CD4-positive, alpha-beta T cell (primary cell): Measurements from ENCODE around the gene RTL1. TPM values are rescaled to one million over a fixed set of nuclear protein-coding genes. Genes with fewer than 3 reads are reported as not detected.

ENCODE experiments used
- ATAC-seq: fragments of 200-7000 bp; cut with Tn5 transposase; one replicate; pipeline ENCODE4 v1.10.0; 2022; ENCODE audit warnings: mild to moderate bottlenecking; ENCODE audit not compliant: poor library complexity
- CTCF ChIA-PET: fragments of 350-600 bp; sonication (Branson Sonifier 250); formaldehyde crosslinking; loops from one replicate; lab custom pipeline; 2021; ENCODE audit warnings: antibody characterized with exemption, inconsistent platforms; lab: Charles Lee
- POLR2A ChIA-PET: fragments of 350-600 bp; sonication (Branson Sonifier 250); formaldehyde crosslinking; loops from one replicate; lab custom pipeline; 2021; ENCODE audit warnings: antibody characterized with exemption, inconsistent platforms; lab: Charles Lee
- DNase-seq, 14 experiments: peaks; one replicate each; pipeline ENCODE4 v3.0.0-alpha.2; 2013 to 2020; ENCODE audit warnings: mixed read lengths in 2 of 14
- H3K27ac ChIP-seq, 2 donors: one replicate each; pipeline versions ENCODE4 v1.5.1 to v1.7.0; 2013; ENCODE audit warnings: low read length in 2 of 2, low read depth in 1 of 2, mild to moderate bottlenecking in 1 of 2
- H3K27me3 ChIP-seq, 2 experiments: 1 replicate in 1 of 2; 2 replicates in 1 of 2; pipeline versions ENCODE4 v1.6.1 to v1.7.0; 2013; ENCODE audit warnings: low read length in 2 of 2, control low read depth in 1 of 2, mild to moderate bottlenecking in 1 of 2, moderate library complexity in 1 of 2; ENCODE audit not compliant: insufficient read depth in 2 of 2, control insufficient read depth in 1 of 2
- H3K36me3 ChIP-seq: one replicate; pipeline ENCODE4 v1.6.1; 2013; ENCODE audit warnings: low read length, control low read depth; ENCODE audit not compliant: insufficient read depth
- H3K4me1 ChIP-seq: one replicate; pipeline ENCODE4 v1.6.1; 2013; ENCODE audit warnings: low read length, control low read depth; ENCODE audit not compliant: insufficient read depth
- H3K4me3 ChIP-seq: one replicate; pipeline ENCODE4 v1.5.1; 2013; ENCODE audit warnings: mild to moderate bottlenecking, low read length, moderate library complexity
- H3K9me3 ChIP-seq, 2 experiments: 1 replicate in 1 of 2; 2 replicates in 1 of 2; pipeline versions ENCODE4 v1.6.1 to v1.7.0; 2013; ENCODE audit warnings: low read length in 2 of 2, mild to moderate bottlenecking in 2 of 2, control low read depth in 1 of 2, moderate library complexity in 1 of 2; ENCODE audit not compliant: control insufficient read depth in 1 of 2, insufficient read depth in 1 of 2
- H3K27ac Mint-ChIP-seq: one replicate; pipeline ENCODE4 v1.8.0; 2020; ENCODE audit warnings: mixed read lengths
- H3K27me3 Mint-ChIP-seq: one replicate; pipeline ENCODE4 v1.8.0; 2021; ENCODE audit warnings: mixed read lengths
- H3K36me3 Mint-ChIP-seq: one replicate; pipeline ENCODE4 v1.8.0; 2021; ENCODE audit warnings: low read depth, mixed read lengths
- H3K4me1 Mint-ChIP-seq: one replicate; pipeline ENCODE4 v1.8.0; 2021; ENCODE audit warnings: low read depth, mixed read lengths
- H3K4me3 Mint-ChIP-seq: one replicate; pipeline ENCODE4 v1.8.0; 2020; ENCODE audit warnings: mild to moderate bottlenecking, mixed read lengths
- H3K9me3 Mint-ChIP-seq: one replicate; pipeline ENCODE4 v1.8.0; 2020; ENCODE audit warnings: mixed read lengths
- CTCF ChIP-seq: fragments of 200-600 bp; IDR thresholded peaks from one replicate; pipeline ENCODE4 v1.8.0; 2022; ENCODE audit warnings: antibody characterized with exemption, mild to moderate bottlenecking
- intact Hi-C, 2 experiments: fragments of 100-400 bp; cut with DNase I in 1 of 2; cut with micrococcal nuclease in 1 of 2; formaldehyde crosslinking; loops; one replicate each; pipeline versions ENCODE4 v1.15.1 to v1.9.0; 2023 to 2025; cut with DNase I, micrococcal nuclease
- total RNA-seq, 174 experiments: library from RNA in 2 of 174; stranded (reverse) in 2 of 174; gene quantifications; one replicate each; pipeline ENCODE4 v1.2.3 and lab custom pipeline; 2021 to 2026

Gene RTL1
- total RNA-seq, 2 experiments from 2014 or later, result not detected

- no peaks in the 10 kb centered on the region for H3K36me3 Mint-ChIP-seq
- intact Hi-C loops, result no loop called here
- no peaks in the 10 kb centered on the region for H3K9me3 Mint-ChIP-seq
- H3K27me3 Mint-ChIP-seq, result peaks cover 11% of the 10 kb centered on the region
- ChIA-PET POLR2A (interaction anchor here (0.8 kb wide), 1 partner anchor 10 kb away, joined by 3 read pairs; no protein-coding TSS in a partner anchor), CTCF (no interaction called here)
- no peaks in the 10 kb centered on the region for H3K4me1 Mint-ChIP-seq
- Histone ChIP-seq H3K27me3 (peaks cover 2 to 5% of the 10 kb centered on the region in 2 experiments), H3K27ac (no peak overlapping the region), H3K4me1 (no peaks in the 10 kb centered on the region), H3K9me3 (peaks cover 0 to 7% of the 10 kb centered on the region in 2 experiments), H3K36me3 (no peaks in the 10 kb centered on the region), H3K4me3 (no peak overlapping the region)
- no peak for ATAC-seq
- peak in 1 of 14 experiments; percentile 0 for DNase-seq
- H3K4me3 Mint-ChIP-seq, result no peak overlapping the region
- H3K27ac Mint-ChIP-seq, result no peak overlapping the region
- TF ChIP-seq CTCF, result no peak
These were observed 29.0 kb downstream of the RTL1 start for GRCh38 chr14:100874411-100875091.

GRCh38 chr14:100874051-100874410, 29.5 kb downstream of the RTL1 start:
- TF ChIP-seq CTCF, result no peak
- Mint-ChIP-seq H3K36me3 (no peaks in the 10 kb centered on the region), H3K4me1 (no peaks in the 10 kb centered on the region), H3K27ac (no peak overlapping the region), H3K27me3 (peaks cover 11% of the 10 kb centered on the region), H3K9me3 (no peaks in the 10 kb centered on the region), H3K4me3 (no peak overlapping the region)
- peaks cover 0 to 7% of the 10 kb centered on the region in 2 experiments for H3K9me3 ChIP-seq
- no peak overlapping the region for H3K27ac ChIP-seq
- ChIA-PET CTCF (no interaction called here), POLR2A (interaction anchor here (0.8 kb wide), 1 partner anchor 9 kb away, joined by 3 read pairs; no protein-coding TSS in a partner anchor)
- DNase-seq, result peak in 1 of 14 experiments; percentile 1
- no peak for ATAC-seq
- intact Hi-C loops, result no loop called here
- H3K4me1 ChIP-seq, result no peaks in the 10 kb centered on the region
- H3K27me3 ChIP-seq, result peaks cover 2 to 5% of the 10 kb centered on the region in 2 experiments
- no peaks in the 10 kb centered on the region for H3K36me3 ChIP-seq
- H3K4me3 ChIP-seq, result no peak overlapping the region

GRCh38 chr14:100873096-100873482, 30.4 kb downstream of the RTL1 start:
- ChIA-PET CTCF (no interaction called here), POLR2A (no interaction called here)
- intact Hi-C loops, result no loop called here
- no peaks in the 10 kb centered on the region for H3K4me1 ChIP-seq
- H3K27ac ChIP-seq, result no peak overlapping the region
- no peak overlapping the region for H3K4me3 Mint-ChIP-seq
- no peak overlapping the region for H3K4me3 ChIP-seq
- no peaks in the 10 kb centered on the region for H3K4me1 Mint-ChIP-seq
- H3K27ac Mint-ChIP-seq, result no peak overlapping the region
- no peaks in the 10 kb centered on the region for H3K9me3 Mint-ChIP-seq
- ATAC-seq, result no peak
- no peaks in the 10 kb centered on the region for H3K36me3 ChIP-seq
- DNase-seq, result peak in 2 of 14 experiments; percentile 4 to 29
- TF ChIP-seq CTCF, result no peak
- peaks cover 0 to 7% of the 10 kb centered on the region in 2 experiments for H3K9me3 ChIP-seq
- peaks cover 2 to 5% of the 10 kb centered on the region in 2 experiments for H3K27me3 ChIP-seq
- H3K27me3 Mint-ChIP-seq, result peaks cover 6% of the 10 kb centered on the region
- no peaks in the 10 kb centered on the region for H3K36me3 Mint-ChIP-seq
